Ovary (tissue), 9 donors: ENCODE results near the gene FAF2. TPM values are rescaled to one million over a fixed set of nuclear protein-coding genes. Genes with fewer than 3 reads are reported as not detected.

Experiments used
- DNase-seq, 5 donors: peaks; one replicate each; pipeline ENCODE4 v3.0.0-alpha.2; 2019 to 2020
- H3K27ac ChIP-seq, 2 donors: fragments of 200-600 bp; one replicate each; pipeline versions ENCODE4 v1.5.1 to v1.8.0; 2019 to 2022
- H3K27me3 ChIP-seq: fragments of 200-600 bp; one replicate; pipeline ENCODE4 v1.8.0; 2022
- H3K36me3 ChIP-seq: fragments of 200-600 bp; sonication (generic); one replicate; pipeline ENCODE4 v1.5.1; 2019
- H3K4me1 ChIP-seq: one replicate; pipeline ENCODE4 v1.8.1; 2013; ENCODE audit warnings: mild to moderate bottlenecking, moderate library complexity; ENCODE audit not compliant: insufficient read depth
- H3K4me3 ChIP-seq: fragments of 200-600 bp; sonication (generic); one replicate; pipeline ENCODE4 v1.5.1; 2017
- H3K9me3 ChIP-seq, 2 donors: fragments of 200-600 bp in 1 of 2; sonication (generic) in 1 of 2; one replicate each; pipeline versions ENCODE4 v1.5.1 to v1.8.1; 2013 to 2019; ENCODE audit warnings: mild to moderate bottlenecking in 1 of 2, moderate library complexity in 1 of 2
- EP300 ChIP-seq: sonication (generic); formaldehyde crosslinking; IDR thresholded peaks from one replicate; pipeline ENCODE4 v1.6.1; 2017; ENCODE audit warnings: antibody characterized with exemption
- POLR2A ChIP-seq: fragments of 450-650 bp; IDR thresholded peaks from one replicate; pipeline ENCODE4 v1.6.1; 2017; ENCODE audit warnings: antibody characterized with exemption, mild to moderate bottlenecking, moderate library complexity
- WGBS, 3 donors: extraction: QIAGEN DNeasy Blood & Tissue Kit in 1 of 3; methylation state at CpG; one replicate each; pipeline versions ENCODE4 v1.1.5 to v1.1.7; 2013 to 2017; 5-methylcytosine and 5-hydroxymethylcytosine counted together
- intact Hi-C, 4 donors: fragments of 100-400 bp; cut with DNase I; formaldehyde crosslinking; loops; one replicate each; pipeline versions ENCODE4 v1.11.0 to v1.15.1; 2022 to 2023
- polyA plus RNA-seq, 2 donors: library from polyadenylated mRNA; stranded (reverse); fragments of 200-250 nt in 1 of 2; fragments of 350-450 nt in 1 of 2; fragmentation: Illumina TruSeq in 1 of 2; extraction: RNeasy Lipid Tissue Mini Kit (QIAGEN cat#74804) in 1 of 2; gene quantifications; one replicate each; pipeline ENCODE4 v1.2.3, GENCODE V29; 2013 to 2014
- total RNA-seq, 7 donors: library from RNA; depleted of rRNA in 2 of 7; stranded (reverse); fragments of >200 nt in 2 of 7; fragmentation: NEBNext Ultra II Directional in 3 of 7; extraction: Animal tissue kit (Norgen Biotek cat#: 25700) in 3 of 7; gene quantifications; one replicate each; pipeline versions ENCODE4 v1.1.0 to v1.2.4, GENCODE V29; 2016 to 2023
- TF ChIP-seq, protein P1 (sequence below), 3 donors: fragments of 450-650 bp in 2 of 3; fragments of 200-600 bp in 1 of 3; IDR thresholded peaks; one replicate each; pipeline versions ENCODE4 v1.5.1 to v1.8.0; 2016 to 2022; ENCODE audit warnings: antibody characterized with exemption in 3 of 3, mild to moderate bottlenecking in 1 of 3
- donor health status: DM: no; HTN: no; CAD: no; lungs with moderate emphysema.
- donor health status: DM: no; HTN: no; CAD: no.
- donor health status: Bipolar disorder and iron deficiency.
- donor health status: DM: yes; HTN: yes; CAD: no.
- donor health status: DM: no; HTN: no; CAD: no.
- donor health status: DM: yes; HTN: yes; CAD: no.

FAF2 gene
- total and polyA plus RNA-seq, 9 donors = 17.2 to 46.7 (median 34.4) TPM

DNA sequence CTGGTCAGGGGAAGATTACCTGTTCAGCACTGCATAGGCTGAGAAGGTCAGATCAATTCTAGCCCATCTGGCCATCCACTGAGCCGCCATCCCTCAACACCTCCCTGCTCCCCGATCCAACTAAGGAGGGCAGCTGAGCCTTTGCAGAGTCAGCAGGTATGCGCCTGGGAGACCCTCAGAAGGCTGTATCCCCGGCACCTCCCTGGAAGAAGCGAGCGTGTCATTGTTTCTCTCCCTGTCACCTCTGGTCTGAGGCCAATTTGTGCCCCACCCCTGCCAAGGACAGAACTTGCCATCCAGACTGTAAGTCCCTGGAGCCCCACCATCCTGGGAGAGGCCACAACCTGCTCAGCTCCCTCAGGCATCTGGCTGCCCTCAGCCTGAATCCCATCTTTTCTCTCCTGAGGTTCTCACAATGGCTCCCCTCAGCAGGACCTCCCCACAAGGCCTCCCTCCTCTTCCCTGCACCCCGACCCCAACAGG lies 34.4 kb upstream of the FAF2 start:
- Histone ChIP-seq H3K27me3 (no peaks in the 10 kb centered on the region), H3K4me1 (peaks cover 8% of the 10 kb centered on the region), H3K27ac (peak overlapping the region in 1 of 2 donors; percentile 45), H3K36me3 (no peaks in the 10 kb centered on the region), H3K9me3 (no peaks in the 10 kb centered on the region), H3K4me3 (no peak overlapping the region)
- 79 to 86% (median 85%) methylated on average over 7 of the region's 7 CpGs for WGBS, 3 donors
- intact Hi-C loops = loop anchor here in 1 of 4 donors (10.0 kb wide), 1 partner anchor 131 kb away; the partner anchor contains the start of gene CDHR2
- TF ChIP-seq POLR2A (no peak), EP300 (no peak)
- TF ChIP-seq, protein P1, sequence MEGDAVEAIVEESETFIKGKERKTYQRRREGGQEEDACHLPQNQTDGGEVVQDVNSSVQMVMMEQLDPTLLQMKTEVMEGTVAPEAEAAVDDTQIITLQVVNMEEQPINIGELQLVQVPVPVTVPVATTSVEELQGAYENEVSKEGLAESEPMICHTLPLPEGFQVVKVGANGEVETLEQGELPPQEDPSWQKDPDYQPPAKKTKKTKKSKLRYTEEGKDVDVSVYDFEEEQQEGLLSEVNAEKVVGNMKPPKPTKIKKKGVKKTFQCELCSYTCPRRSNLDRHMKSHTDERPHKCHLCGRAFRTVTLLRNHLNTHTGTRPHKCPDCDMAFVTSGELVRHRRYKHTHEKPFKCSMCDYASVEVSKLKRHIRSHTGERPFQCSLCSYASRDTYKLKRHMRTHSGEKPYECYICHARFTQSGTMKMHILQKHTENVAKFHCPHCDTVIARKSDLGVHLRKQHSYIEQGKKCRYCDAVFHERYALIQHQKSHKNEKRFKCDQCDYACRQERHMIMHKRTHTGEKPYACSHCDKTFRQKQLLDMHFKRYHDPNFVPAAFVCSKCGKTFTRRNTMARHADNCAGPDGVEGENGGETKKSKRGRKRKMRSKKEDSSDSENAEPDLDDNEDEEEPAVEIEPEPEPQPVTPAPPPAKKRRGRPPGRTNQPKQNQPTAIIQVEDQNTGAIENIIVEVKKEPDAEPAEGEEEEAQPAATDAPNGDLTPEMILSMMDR (IDR thresholded peaks at IDR 0.05) = no peak
- no peak for DNase-seq

DNA sequence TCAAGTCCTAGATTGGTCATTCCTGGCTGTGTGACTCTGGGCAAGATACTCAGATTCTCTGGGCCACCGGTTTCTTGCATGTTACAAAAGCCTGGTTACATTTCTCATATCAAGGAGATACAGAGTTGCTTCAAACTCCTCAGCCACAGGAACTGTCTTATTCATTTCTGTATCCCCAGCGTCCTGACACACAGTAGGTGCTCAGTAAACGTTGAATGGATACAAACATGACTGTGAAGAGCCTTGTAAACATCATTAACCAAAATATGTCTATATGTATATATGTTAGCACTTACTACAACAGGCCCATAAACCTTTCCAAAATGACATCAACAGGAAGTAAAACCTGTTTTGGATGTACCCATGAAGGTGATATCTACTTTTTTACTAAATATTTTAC lies 33.5 kb upstream of the FAF2 start:
- no peak for DNase-seq
- H3K27ac ChIP-seq = peak overlapping the region in 1 of 2 donors; percentile 89
- no peaks in the 10 kb centered on the region for H3K27me3 ChIP-seq
- 41 to 65% (median 62%) methylated on average over 3 of the region's 3 CpGs for WGBS, 3 donors
- peaks cover 8% of the 10 kb centered on the region for H3K4me1 ChIP-seq
- H3K4me3 ChIP-seq = no peak overlapping the region
- H3K36me3 ChIP-seq = no peaks in the 10 kb centered on the region
- no peaks in the 10 kb centered on the region for H3K9me3 ChIP-seq
- intact Hi-C loops = loop anchor here in 2 of 4 donors (5.0 to 10.0 kb wide), 2 partner anchors 130 to 233 kb away; partner anchors contain the start of genes CDHR2 (in 1 of the 2) and TSPAN17 (in 1 of the 2)
- TF ChIP-seq, protein P1 (IDR thresholded peaks at IDR 0.05) = no peak
- TF ChIP-seq POLR2A (no peak), EP300 (no peak)

DNA sequence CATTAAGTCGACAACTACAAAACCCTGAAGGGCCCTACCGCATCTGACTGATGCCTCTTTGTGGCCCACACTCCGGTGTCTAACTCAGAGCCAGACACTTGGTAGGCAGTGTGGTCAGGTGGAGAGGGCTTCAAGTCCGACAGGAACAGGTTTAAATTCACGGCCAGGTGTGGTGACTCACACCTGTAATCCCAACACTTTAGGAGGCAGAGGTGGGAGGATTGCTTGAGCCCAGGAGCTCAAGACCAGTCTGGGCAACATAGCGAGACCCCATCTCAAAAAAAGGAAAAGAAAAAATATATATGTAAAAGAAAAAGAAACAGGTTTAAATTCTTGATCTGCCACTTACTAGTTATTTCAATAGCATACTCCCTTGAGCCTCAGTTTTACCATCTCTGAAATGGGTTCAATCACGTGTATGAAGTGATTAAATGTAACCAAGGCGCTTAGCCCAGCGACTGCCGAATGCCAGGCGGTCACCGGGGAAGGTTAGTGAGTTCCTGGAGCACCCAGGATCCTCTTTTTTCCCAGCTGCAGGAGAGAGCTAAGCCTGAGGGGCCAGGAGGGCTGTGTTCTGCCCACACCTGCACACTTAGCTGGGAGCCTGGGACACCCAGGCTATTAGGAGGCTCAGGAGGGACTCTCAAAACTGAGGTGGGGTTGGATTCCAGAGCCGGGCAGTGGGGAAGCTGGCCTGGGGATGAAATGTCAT lies 32.8 kb upstream of the FAF2 start:
- no peak for TF ChIP-seq EP300
- TF ChIP-seq, protein P1 (IDR thresholded peaks at IDR 0.05) = no peak
- no peak for TF ChIP-seq POLR2A
- Histone ChIP-seq H3K4me3 (peak overlapping the region; percentile 100), H3K27me3 (no peaks in the 10 kb centered on the region), H3K36me3 (no peaks in the 10 kb centered on the region), H3K9me3 (no peaks in the 10 kb centered on the region), H3K4me1 (peaks cover 8% of the 10 kb centered on the region), H3K27ac (peak overlapping the region; percentile 86 to 89)
- DNase-seq = no peak
- intact Hi-C loops = loop anchor here in 2 of 4 donors (5.0 to 10.0 kb wide), 2 partner anchors 129 to 232 kb away; partner anchors contain the start of genes CDHR2 (in 1 of the 2) and TSPAN17 (in 1 of the 2)
- 49 to 62% (median 50%) methylated on average over 13 of the region's 13 CpGs for WGBS, 3 donors

DNA sequence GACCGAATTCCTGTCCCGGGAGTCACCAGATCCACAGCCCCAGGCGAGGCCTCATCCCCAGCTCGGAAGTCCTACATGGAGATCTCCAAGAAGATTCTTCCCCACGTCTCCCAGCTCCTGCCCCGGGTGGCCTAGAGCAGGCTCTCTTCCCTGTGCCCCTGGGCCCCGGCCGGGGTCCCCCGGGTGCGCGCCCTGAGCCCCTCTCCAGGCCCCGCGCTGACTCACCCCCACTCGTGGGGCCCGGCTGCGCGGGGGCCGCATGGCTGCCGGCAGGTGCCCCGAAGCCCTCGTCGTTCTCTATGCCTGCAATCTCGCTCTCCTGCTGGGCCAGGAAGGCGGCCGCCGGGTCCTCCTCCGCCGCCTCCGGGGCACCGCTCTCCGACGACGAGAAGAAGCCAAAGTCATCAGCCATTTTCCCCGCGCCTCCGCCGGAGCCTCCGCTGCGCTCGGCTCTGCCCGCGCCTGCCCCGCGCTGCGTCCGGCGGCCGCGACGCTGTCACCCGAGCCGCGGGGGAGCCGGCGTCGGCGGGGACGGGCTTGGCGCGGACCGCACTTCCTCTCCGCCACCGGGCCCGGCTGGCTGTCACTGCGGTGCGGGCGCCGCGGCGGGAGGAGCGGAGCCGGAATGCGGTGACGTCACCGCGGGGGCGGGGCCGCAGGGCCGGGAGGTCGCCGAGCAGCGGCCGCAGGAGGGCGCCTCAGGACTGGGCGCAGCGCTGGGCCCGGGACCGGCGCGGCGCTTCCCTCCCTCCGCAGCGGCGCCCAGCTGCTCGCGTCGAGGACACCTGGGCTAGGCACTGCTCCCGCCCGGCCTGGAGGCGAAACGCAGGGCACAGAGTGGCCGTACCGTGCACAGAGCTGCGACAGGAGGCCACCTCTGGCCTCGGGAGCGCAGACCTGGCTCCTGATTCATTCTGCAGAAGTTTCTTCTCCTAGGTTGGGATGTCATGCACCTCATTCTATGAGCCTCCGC lies 31.9 kb upstream of the FAF2 start, which contains the start of gene CLTB:
CLTB (minus strand) TSS at position 588 of the 973 bp plus-strand sequence; CDS start at position 412, 176 bp downstream.
- H3K27me3 ChIP-seq = no peaks in the 10 kb centered on the region
- TF ChIP-seq EP300 (no peak), POLR2A (peak; percentile 93)
- TF ChIP-seq, protein P1 (IDR thresholded peaks at IDR 0.05) = peak; percentile 52 to 97 (median 94)
- intact Hi-C loops = loop anchor here in 2 of 4 donors (1.0 to 10.0 kb wide), 3 partner anchors 32 to 231 kb away; partner anchors contain the start of genes CDHR2 (in 1 of the 2), FAF2 (in 1 of the 2) and TSPAN17 (in 1 of the 2)
- H3K27ac ChIP-seq = peak within 1 kb of the TSS; percentile 86 to 89
- WGBS, 3 donors = 1 to 2% (median 1%) methylated on average over 62 to 107 of the region's 107 CpGs
- H3K36me3 ChIP-seq = no peaks in the 10 kb centered on the region
- peak; percentile 88 to 97 (median 93) for DNase-seq
- peaks cover 8% of the 10 kb centered on the region for H3K4me1 ChIP-seq
- peak within 1 kb of the TSS; percentile 100 for H3K4me3 ChIP-seq
- no peaks in the 10 kb centered on the region for H3K9me3 ChIP-seq
